Stomach smooth muscle (tissue), 2 donors: ENCODE measurements around the gene MISP3.
A peak's percentile ranks its signal among the peaks of the same experiment; 100 is the strongest.

Experiments used
- H3K27ac ChIP-seq: one replicate; pipeline ENCODE4 v1.7.0; 2013; ENCODE audit warnings: mild to moderate bottlenecking, low read length, inconsistent platforms
- H3K27me3 ChIP-seq, 2 donors: one replicate each; pipeline ENCODE4 v1.7.0; 2013; ENCODE audit warnings: low read length in 2 of 2; ENCODE audit not compliant: insufficient read depth in 2 of 2, control insufficient read depth in 1 of 2
- H3K36me3 ChIP-seq, 2 donors: one replicate each; pipeline ENCODE4 v1.7.0; 2013; ENCODE audit warnings: low read length in 2 of 2; ENCODE audit not compliant: control insufficient read depth in 2 of 2, insufficient read depth in 2 of 2
- H3K4me1 ChIP-seq: one replicate; pipeline ENCODE4 v1.7.0; 2013; ENCODE audit warnings: low read length; ENCODE audit not compliant: control insufficient read depth, insufficient read depth
- H3K4me3 ChIP-seq, 2 donors: one replicate each; pipeline ENCODE4 v1.7.0; 2013; ENCODE audit warnings: low read length in 2 of 2
- H3K9ac ChIP-seq, 2 donors: one replicate each; pipeline ENCODE4 v1.7.0; 2013; ENCODE audit warnings: low read length in 2 of 2, mild to moderate bottlenecking in 1 of 2
- H3K9me3 ChIP-seq, 2 donors: one replicate each; pipeline ENCODE4 v1.7.0; 2013; ENCODE audit warnings: low read length in 2 of 2; ENCODE audit not compliant: control insufficient read depth in 2 of 2
- donor health status: healthy.
- donor health status: Pancreatic carcinoma.

Gene MISP3

DNA sequence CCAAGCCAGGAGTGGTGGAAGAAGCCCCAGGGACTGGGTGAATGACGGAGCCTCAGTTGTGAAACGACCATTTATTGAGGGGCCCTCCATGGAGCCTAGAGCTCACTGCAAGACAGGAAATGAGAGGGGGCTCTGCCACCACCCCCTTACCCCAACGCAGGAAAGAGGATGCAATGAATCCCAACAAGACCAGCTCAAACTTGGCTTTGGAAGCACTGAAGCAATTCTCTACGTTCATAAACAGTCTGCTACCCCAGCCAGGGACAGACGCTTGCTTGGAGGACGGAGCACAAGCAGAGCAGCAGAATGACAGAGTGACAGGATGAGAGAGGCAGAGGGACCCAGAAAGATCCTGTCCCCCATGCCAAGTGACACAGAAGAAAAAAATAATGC, 43.9 kb downstream of the MISP3 start:
- Histone ChIP-seq H3K27ac (peak overlapping the region; percentile 53), H3K27me3 (no peaks in the 10 kb centered on the region), H3K36me3 (no peaks in the 10 kb centered on the region), H3K9me3 (no peaks in the 10 kb centered on the region), H3K4me1 (peaks cover 69% of the 10 kb centered on the region), H3K9ac (peak overlapping the region; percentile 72 to 79), H3K4me3 (peak overlapping the region; percentile 81 to 83)

DNA sequence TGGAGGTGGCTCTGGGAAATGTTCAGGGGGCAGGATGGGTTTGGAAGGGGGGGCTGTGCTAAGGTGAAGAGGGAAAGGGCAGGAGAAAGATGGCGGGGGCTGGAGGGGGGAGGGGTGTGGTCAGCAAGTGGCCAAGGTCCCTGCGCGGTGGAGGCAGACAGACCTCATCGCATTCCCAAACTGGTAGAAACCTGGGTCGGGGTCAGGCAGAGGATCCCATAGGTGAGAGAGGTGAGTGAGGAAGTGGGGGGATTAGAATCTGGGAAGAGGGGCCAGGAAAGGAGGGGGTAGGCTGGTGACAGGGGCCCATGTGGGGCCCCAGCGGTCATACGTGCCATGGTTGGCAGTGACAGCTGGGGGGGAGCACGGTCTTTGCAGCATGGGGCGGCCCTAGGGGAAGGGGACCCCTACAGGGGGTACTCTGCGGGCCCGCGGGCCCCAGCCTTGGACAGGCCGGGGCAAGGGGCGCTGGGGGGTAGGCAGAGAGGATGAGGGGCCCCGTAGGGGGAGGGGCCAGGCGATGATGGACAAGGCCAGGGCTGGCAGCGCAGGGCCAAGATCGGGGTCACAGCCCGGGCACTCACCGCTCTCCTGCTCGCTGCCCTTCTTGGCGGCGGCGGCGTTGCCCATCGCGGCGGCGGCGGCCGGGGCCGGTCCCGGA, 44.5 kb downstream of the MISP3 start:
- H3K27me3 ChIP-seq, result no peaks in the 10 kb centered on the region
- H3K9me3 ChIP-seq, result no peaks in the 10 kb centered on the region
- peak overlapping the region; percentile 53 for H3K27ac ChIP-seq
- no peaks in the 10 kb centered on the region for H3K36me3 ChIP-seq
- peaks cover 64% of the 10 kb centered on the region for H3K4me1 ChIP-seq
- peak overlapping the region; percentile 81 to 83 for H3K4me3 ChIP-seq
- H3K9ac ChIP-seq, result peak overlapping the region; percentile 72 to 79

DNA sequence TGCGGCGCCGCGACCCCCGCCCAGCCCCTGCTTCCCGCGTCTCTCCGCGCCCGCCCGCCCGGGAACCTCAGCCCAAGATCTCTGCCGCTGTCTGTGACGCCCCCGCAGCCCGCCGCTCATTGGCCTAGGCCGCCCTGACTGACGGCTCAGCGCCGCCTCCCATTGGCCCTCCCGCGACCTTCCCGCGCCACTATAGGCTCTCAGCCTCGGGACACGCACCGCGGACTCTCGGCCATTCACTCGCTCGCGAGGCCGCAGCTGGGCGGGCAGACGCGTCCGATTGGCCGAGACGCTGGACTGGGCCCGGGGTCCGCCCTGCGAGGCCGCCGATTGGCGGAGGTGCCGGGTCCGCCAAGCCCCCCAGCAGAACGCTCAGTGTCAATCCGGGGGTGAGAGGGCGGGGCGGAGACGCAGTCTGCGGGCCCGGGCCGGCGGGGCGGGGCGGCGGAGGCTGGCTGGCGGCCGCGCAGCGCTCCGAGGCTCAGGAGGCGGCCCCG, 45.1 kb downstream of the MISP3 start, which contains the start of gene PRKACA:
Gene PRKACA (minus strand): TSS at position 95 of the 497 bp plus-strand sequence. CDS start 215 bp downstream, outside the sequence.
- H3K9me3 ChIP-seq, result no peaks in the 10 kb centered on the region
- no peaks in the 10 kb centered on the region for H3K27me3 ChIP-seq
- peak within 1 kb of the TSS; percentile 99 for H3K27ac ChIP-seq
- H3K4me3 ChIP-seq, result peak within 1 kb of the TSS; percentile 81 to 83
- H3K36me3 ChIP-seq, result no peaks in the 10 kb centered on the region
- H3K4me1 ChIP-seq, result peaks cover 57% of the 10 kb centered on the region
- peak within 1 kb of the TSS; percentile 90 to 98 for H3K9ac ChIP-seq

GRCh38 chr19:14118165-14119051, 45.8 kb downstream of the MISP3 start:
- H3K9me3 ChIP-seq, result no peaks in the 10 kb centered on the region
- H3K27ac ChIP-seq, result peak overlapping the region; percentile 99
- H3K4me1 ChIP-seq, result peaks cover 51% of the 10 kb centered on the region
- peak overlapping the region; percentile 90 to 98 for H3K9ac ChIP-seq
- H3K4me3 ChIP-seq, result peak overlapping the region; percentile 78 to 79
- H3K36me3 ChIP-seq, result no peaks in the 10 kb centered on the region
- no peaks in the 10 kb centered on the region for H3K27me3 ChIP-seq

DNA sequence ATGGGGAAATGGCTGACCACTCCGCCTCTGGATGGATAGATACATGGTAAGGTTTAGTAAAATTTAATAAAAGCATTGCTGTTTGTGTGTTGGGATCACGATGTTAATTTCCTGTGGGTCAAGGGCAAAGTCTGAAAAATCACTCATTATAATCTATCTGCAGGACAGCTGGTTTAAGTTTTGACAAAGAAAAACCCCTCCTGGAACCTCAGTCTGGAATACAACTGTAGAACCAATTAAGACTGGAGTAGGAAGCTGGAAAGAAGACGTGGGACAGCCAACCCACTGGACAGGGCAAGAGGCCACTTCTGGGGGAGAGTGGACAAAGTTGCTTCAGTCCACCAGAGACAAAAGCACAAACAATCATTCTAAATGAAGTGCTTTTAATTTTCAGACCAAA, 46.6 kb downstream of the MISP3 start:
- H3K36me3 ChIP-seq, result no peaks in the 10 kb centered on the region
- H3K4me3 ChIP-seq, result peak overlapping the region; percentile 78 to 79
- H3K4me1 ChIP-seq, result peaks cover 43% of the 10 kb centered on the region
- H3K27me3 ChIP-seq, result no peaks in the 10 kb centered on the region
- H3K27ac ChIP-seq, result peak overlapping the region; percentile 99
- H3K9ac ChIP-seq, result peak overlapping the region; percentile 90 to 98
- no peaks in the 10 kb centered on the region for H3K9me3 ChIP-seq

GRCh38 chr19:14119644-14120496, 47.3 kb downstream of the MISP3 start:
- Histone ChIP-seq H3K4me1 (peaks cover 36% of the 10 kb centered on the region), H3K9ac (peak overlapping the region; percentile 58 to 90), H3K27ac (peak overlapping the region; percentile 99), H3K36me3 (no peaks in the 10 kb centered on the region), H3K9me3 (no peaks in the 10 kb centered on the region), H3K27me3 (no peaks in the 10 kb centered on the region), H3K4me3 (no peak overlapping the region)

GRCh38 chr19:14120497-14120780, 47.9 kb downstream of the MISP3 start:
- H3K4me3 ChIP-seq, result no peak overlapping the region
- no peaks in the 10 kb centered on the region for H3K36me3 ChIP-seq
- no peak overlapping the region for H3K9ac ChIP-seq
- no peaks in the 10 kb centered on the region for H3K9me3 ChIP-seq
- H3K4me1 ChIP-seq, result peaks cover 32% of the 10 kb centered on the region
- no peaks in the 10 kb centered on the region for H3K27me3 ChIP-seq
- H3K27ac ChIP-seq, result peak overlapping the region; percentile 99

GRCh38 chr19:14122924-14123323, 50.3 kb downstream of the MISP3 start:
- Histone ChIP-seq H3K4me3 (no peak overlapping the region), H3K27ac (no peak overlapping the region), H3K9ac (no peak overlapping the region), H3K27me3 (no peaks in the 10 kb centered on the region), H3K36me3 (no peaks in the 10 kb centered on the region), H3K4me1 (peaks cover 16% of the 10 kb centered on the region), H3K9me3 (no peaks in the 10 kb centered on the region)
